Esophagus muscularis mucosa (tissue), 4 donors: ENCODE results near the gene LGR5. TPM values are rescaled to one million over a fixed set of nuclear protein-coding genes. Genes with fewer than 3 reads are reported as not detected.

Experiments
- DNase-seq: peaks from one replicate; pipeline ENCODE4 v3.0.0-alpha.2; 2017; ENCODE audit errors: extremely low spot score
- H3K27ac ChIP-seq, 4 donors: fragments of 200-600 bp; sonication (generic); replicated peaks in 1 of 4; 1 replicate in 3 of 4; 2 replicates in 1 of 4; pipeline ENCODE4 v1.5.1; 2016 to 2019; ENCODE audit warnings: mild to moderate bottlenecking in 1 of 4
- H3K27me3 ChIP-seq, 4 donors: fragments of 200-600 bp; sonication (generic); one replicate each; pipeline versions ENCODE4 v1.5.1 to v1.6.0; 2016 to 2019
- H3K36me3 ChIP-seq, 4 donors: fragments of 200-600 bp; sonication (generic); one replicate each; pipeline ENCODE4 v1.5.1; 2016 to 2019
- H3K4me1 ChIP-seq, 4 donors: fragments of 200-600 bp; sonication (generic); one replicate each; pipeline ENCODE4 v1.5.1; 2016 to 2019
- H3K4me3 ChIP-seq, 4 donors: fragments of 200-600 bp; sonication (generic); 1 replicate in 2 of 4; 2 replicates in 2 of 4; pipeline ENCODE4 v1.5.1; 2016 to 2019; ENCODE audit warnings: mild to moderate bottlenecking in 4 of 4, moderate library complexity in 1 of 4
- H3K9me3 ChIP-seq, 4 donors: fragments of 200-600 bp; sonication (generic); 1 replicate in 3 of 4; 2 replicates in 1 of 4; pipeline ENCODE4 v1.5.1; 2016 to 2019
- CTCF ChIP-seq, 3 experiments: fragments of 200-600 bp in 2 of 3; fragments of 450-650 bp in 1 of 3; sonication (generic) in 2 of 3; IDR thresholded peaks; one replicate each; pipeline ENCODE4 v1.5.1; 2017 to 2019; ENCODE audit warnings: antibody characterized with exemption in 3 of 3, mild to moderate bottlenecking in 2 of 3, moderate library complexity in 1 of 3
- EP300 ChIP-seq: sonication (generic); formaldehyde crosslinking; IDR thresholded peaks from one replicate; pipeline ENCODE4 v1.6.1; 2017; ENCODE audit warnings: antibody characterized with exemption
- POLR2A ChIP-seq: fragments of 450-650 bp; IDR thresholded peaks from one replicate; pipeline ENCODE4 v1.6.1; 2017; ENCODE audit warnings: antibody characterized with exemption, moderate library complexity, mild to moderate bottlenecking, low read depth
- POLR2AphosphoS5 ChIP-seq, 2 donors: sonication (generic); formaldehyde crosslinking; IDR thresholded peaks; one replicate each; pipeline ENCODE4 v1.6.1; 2017; ENCODE audit warnings: antibody characterized with exemption in 2 of 2
- WGBS: methylation state at CpG from one replicate; pipeline ENCODE4 v1.1.5; 2018; 5-methylcytosine and 5-hydroxymethylcytosine counted together
- intact Hi-C: fragments of 100-400 bp; cut with DNase I; formaldehyde crosslinking; loops from one replicate; pipeline ENCODE4 v1.15.1; 2023
- total RNA-seq, 4 donors: library from RNA; depleted of rRNA; stranded (reverse); fragments of >200 nt; gene quantifications; one replicate each; pipeline versions ENCODE4 v1.1.0 to v1.2.1, GENCODE V29; 2016

The LGR5 gene
- total RNA-seq, 4 donors from 2014 or later = under 0.01 to 0.39 (median 0.34) TPM; not detected in 1

- Histone ChIP-seq H3K36me3 (no peaks in the 10 kb centered on the region), H3K4me3 (no peak overlapping the region), H3K4me1 (no peaks in the 10 kb centered on the region), H3K27me3 (peaks cover 0 to 22% (median 0%) of the 10 kb centered on the region in 4 donors), H3K27ac (no peak overlapping the region), H3K9me3 (peaks cover 0 to 8% (median 4%) of the 10 kb centered on the region in 4 donors)
- WGBS = 94% methylated on average over 5 of the region's 5 CpGs
- intact Hi-C loops = no loop called here
- no peak for DNase-seq
- TF ChIP-seq EP300 (no peak), POLR2A (no peak), CTCF (IDR thresholded peaks at IDR 0.05) (no peak), POLR2AphosphoS5 (IDR thresholded peaks at IDR 0.05) (no peak)
Measured at GRCh38 chr12:71432936-71433335, 6.7 kb upstream of the LGR5 start.

- TF ChIP-seq POLR2AphosphoS5 (IDR thresholded peaks at IDR 0.05) (no peak), EP300 (no peak), POLR2A (no peak), CTCF (IDR thresholded peaks at IDR 0.05) (no peak)
- intact Hi-C loops = no loop called here
- Histone ChIP-seq H3K9me3 (peaks cover 0 to 8% (median 4%) of the 10 kb centered on the region in 4 donors), H3K27me3 (peaks cover 0 to 58% (median 8%) of the 10 kb centered on the region in 4 donors), H3K27ac (no peak overlapping the region), H3K4me3 (no peak overlapping the region), H3K4me1 (peaks cover 17 to 27% (median 22%) of the 10 kb centered on the region in 4 donors), H3K36me3 (no peaks in the 10 kb centered on the region)
- no peak for DNase-seq
Measured at GRCh38 chr12:71436696-71437095, 2.9 kb upstream of the LGR5 start.

- peaks cover 0 to 71% (median 8%) of the 10 kb centered on the region in 4 donors for H3K27me3 ChIP-seq
- no peak overlapping the region for H3K27ac ChIP-seq
- no peak for DNase-seq
- H3K9me3 ChIP-seq = peaks cover 0 to 8% (median 4%) of the 10 kb centered on the region in 4 donors
- TF ChIP-seq POLR2A (no peak), POLR2AphosphoS5 (IDR thresholded peaks at IDR 0.05) (no peak), EP300 (no peak), CTCF (IDR thresholded peaks at IDR 0.05) (no peak)
- peaks cover 17 to 27% (median 22%) of the 10 kb centered on the region in 4 donors for H3K4me1 ChIP-seq
- 6% methylated on average over 17 of the region's 17 CpGs for WGBS
- no peaks in the 10 kb centered on the region for H3K36me3 ChIP-seq
- intact Hi-C loops = no loop called here
- peak overlapping the region; percentile 42 to 54 (median 48) for H3K4me3 ChIP-seq
Measured at GRCh38 chr12:71438670-71439361, 782 bp upstream of the LGR5 start.

- TF ChIP-seq EP300 (no peak), POLR2A (no peak), POLR2AphosphoS5 (IDR thresholded peaks at IDR 0.05) (no peak), CTCF (IDR thresholded peaks at IDR 0.05) (no peak)
- peaks cover 17 to 27% (median 22%) of the 10 kb centered on the region in 4 donors for H3K4me1 ChIP-seq
- intact Hi-C loops = no loop called here
- H3K27ac ChIP-seq = no peak overlapping the region
- DNase-seq = no peak
- peaks cover 0 to 71% (median 8%) of the 10 kb centered on the region in 4 donors for H3K27me3 ChIP-seq
- H3K4me3 ChIP-seq = peak overlapping the region; percentile 42 to 54 (median 48)
- 0% methylated on average over 8 of the region's 17 CpGs for WGBS
- peaks cover 0 to 8% (median 4%) of the 10 kb centered on the region in 4 donors for H3K9me3 ChIP-seq
- H3K36me3 ChIP-seq = no peaks in the 10 kb centered on the region
Measured at GRCh38 chr12:71439362-71439612, 311 bp upstream of the LGR5 start.
